Endodermal cell (in vitro differentiated cells): ENCODE data around the gene PKP2. TPM values are rescaled to one million over a fixed set of nuclear protein-coding genes. Genes with fewer than 3 reads are reported as not detected.
A peak's percentile ranks its signal among the peaks of the same experiment; 100 is the strongest.

Source experiments
- DNase-seq: peaks from one replicate; pipeline ENCODE4 v3.0.0-alpha.2; 2017
- H3K27ac ChIP-seq: 2 replicates; pipeline ENCODE4 v1.5.1; 2013; ENCODE audit warnings: mild to moderate bottlenecking, low read depth, low read length, moderate library complexity
- H3K27me3 ChIP-seq: 2 replicates; pipeline ENCODE4 v1.6.1; 2013; ENCODE audit warnings: mild to moderate bottlenecking, low read length, moderate library complexity; ENCODE audit not compliant: insufficient read depth, control insufficient read depth, poor library complexity, severe bottlenecking
- H3K36me3 ChIP-seq: 2 replicates; pipeline ENCODE4 v1.7.0; 2013; ENCODE audit warnings: mild to moderate bottlenecking, low read length, moderate library complexity; ENCODE audit not compliant: control insufficient read depth, insufficient read depth
- H3K4me1 ChIP-seq: one replicate; pipeline ENCODE4 v1.7.0; 2013; ENCODE audit warnings: low read length; ENCODE audit not compliant: control insufficient read depth, insufficient read depth
- H3K4me3 ChIP-seq: 2 replicates; pipeline ENCODE4 v1.5.1; 2013; ENCODE audit warnings: mild to moderate bottlenecking, low read length, moderate library complexity
- H3K9ac ChIP-seq: 2 replicates; pipeline ENCODE4 v1.6.1; 2013; ENCODE audit warnings: mild to moderate bottlenecking, low read length, moderate library complexity; ENCODE audit not compliant: poor library complexity, severe bottlenecking; ENCODE audit errors: extremely low read depth
- H3K9me3 ChIP-seq: 2 replicates; pipeline ENCODE4 v1.6.1; 2013; ENCODE audit warnings: mild to moderate bottlenecking, low read length, moderate library complexity; ENCODE audit not compliant: control insufficient read depth
- H3K27ac Mint-ChIP-seq: 2 replicates; pipeline ENCODE4 v1.8.0; 2020; ENCODE audit warnings: mixed read lengths
- H3K27me3 Mint-ChIP-seq: 2 replicates; pipeline ENCODE4 v1.8.0; 2021; ENCODE audit warnings: mild to moderate bottlenecking, mixed read lengths; ENCODE audit not compliant: insufficient read depth
- H3K36me3 Mint-ChIP-seq: 2 replicates; pipeline ENCODE4 v1.8.0; 2020; ENCODE audit warnings: low read depth, mixed read lengths
- H3K4me1 Mint-ChIP-seq: 2 replicates; pipeline ENCODE4 v1.8.0; 2020; ENCODE audit warnings: mixed read lengths
- H3K4me3 Mint-ChIP-seq: 2 replicates; pipeline ENCODE4 v1.8.0; 2020; ENCODE audit warnings: mild to moderate bottlenecking, moderate library complexity, mixed read lengths
- H3K9me3 Mint-ChIP-seq: 2 replicates; pipeline ENCODE4 v1.8.0; 2020; ENCODE audit warnings: mild to moderate bottlenecking, mixed read lengths
- CTCF ChIP-seq: fragments of 200-600 bp; sonication (generic); conservative IDR thresholded peaks from 2 replicates; pipeline ENCODE4 v1.5.0; 2021; ENCODE audit warnings: antibody characterized with exemption, mild to moderate bottlenecking
- WGBS, 2 experiments: methylation state at CpG; one replicate each; pipeline versions ENCODE4 v1.1.5 to v1.1.7; 2013; ENCODE audit warnings: missing lambda C conversion rate in 2 of 2, mixed read lengths in 1 of 2; ENCODE audit not compliant: insufficient coverage in 1 of 2, insufficient read length in 1 of 2; 5-methylcytosine and 5-hydroxymethylcytosine counted together
- total RNA-seq, 2 donors: library from RNA; stranded (reverse); fragmentation: NEBNext Ultra II Directional in 1 of 2; extraction: Animal tissue kit (Norgen Biotek cat#: 25700) in 1 of 2; gene quantifications; 2 replicates in 1 of 2; 3 replicates in 1 of 2; pipeline ENCODE4 v1.2.1, GENCODE V29; 2021

PKP2 gene
- total RNA-seq, 2 donors from 2014 or later: 62.5 to 124 TPM

DNA sequence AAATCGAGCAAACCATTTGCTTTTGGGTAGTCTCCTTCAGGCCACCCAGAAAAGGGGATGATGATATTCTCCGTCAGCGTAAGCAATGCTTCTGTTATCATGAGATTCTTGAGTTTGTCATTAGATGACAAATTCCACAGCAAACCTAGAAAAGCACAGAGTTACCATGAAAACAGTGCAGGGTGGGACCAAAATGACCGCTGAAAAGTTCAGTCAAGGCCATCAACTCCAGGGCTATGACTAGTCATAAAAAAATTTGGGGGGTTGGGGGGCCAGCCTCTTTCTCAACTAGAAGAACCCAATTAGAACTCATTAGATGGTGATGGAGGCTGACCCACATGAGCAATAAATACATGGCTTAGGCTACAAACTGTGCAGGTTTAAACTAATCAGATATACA, 55.5 kb downstream of the PKP2 start:
- no peak overlapping the region for H3K27ac Mint-ChIP-seq
- Histone ChIP-seq H3K4me3 (no peak overlapping the region), H3K36me3 (peaks cover 72% of the 10 kb centered on the region), H3K9ac (no peak overlapping the region), H3K9me3 (peaks cover 15% of the 10 kb centered on the region), H3K4me1 (peaks cover 10% of the 10 kb centered on the region), H3K27me3 (no peaks in the 10 kb centered on the region), H3K27ac (no peak overlapping the region)
- H3K27me3 Mint-ChIP-seq: no peaks in the 10 kb centered on the region
- WGBS, 2 experiments: 97% methylated on average over 4 of the region's 4 CpGs
- no peak for TF ChIP-seq CTCF
- H3K9me3 Mint-ChIP-seq: peaks cover 7% of the 10 kb centered on the region
- peaks cover 71% of the 10 kb centered on the region for H3K36me3 Mint-ChIP-seq
- H3K4me3 Mint-ChIP-seq: no peak overlapping the region
- no peak for DNase-seq
- H3K4me1 Mint-ChIP-seq: peaks cover 38% of the 10 kb centered on the region

DNA sequence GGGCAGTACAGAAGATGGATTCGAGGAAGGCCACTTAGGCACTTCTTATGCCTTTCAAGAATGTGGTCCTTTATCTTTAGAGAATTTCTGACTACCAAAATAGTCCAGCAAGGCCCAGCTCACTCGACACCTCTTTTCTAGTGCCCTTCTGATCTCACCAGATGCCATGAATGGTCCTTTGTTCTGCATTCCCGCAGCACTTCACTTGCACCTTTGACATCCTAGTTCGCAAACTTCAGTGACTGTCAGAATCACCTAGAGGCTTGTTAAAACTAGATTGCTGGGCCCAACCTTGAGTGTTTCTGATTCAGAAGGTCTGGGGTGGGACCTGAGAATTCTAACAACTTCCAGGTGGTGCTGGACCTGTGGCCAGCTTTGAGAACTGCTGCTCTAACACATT, 56.7 kb downstream of the PKP2 start:
- H3K9me3 Mint-ChIP-seq: peaks cover 7% of the 10 kb centered on the region
- 89 to 91% methylated on average over 4 of the region's 4 CpGs for WGBS, 2 experiments
- H3K27ac Mint-ChIP-seq: peak overlapping the region; percentile 23
- no peaks in the 10 kb centered on the region for H3K27me3 ChIP-seq
- no peaks in the 10 kb centered on the region for H3K27me3 Mint-ChIP-seq
- no peak overlapping the region for H3K4me3 Mint-ChIP-seq
- H3K36me3 ChIP-seq: peaks cover 70% of the 10 kb centered on the region
- no peak overlapping the region for H3K27ac ChIP-seq
- H3K36me3 Mint-ChIP-seq: peaks cover 72% of the 10 kb centered on the region
- peaks cover 15% of the 10 kb centered on the region for H3K9me3 ChIP-seq
- H3K4me1 Mint-ChIP-seq: peaks cover 43% of the 10 kb centered on the region
- no peak for DNase-seq
- no peak for TF ChIP-seq CTCF
- H3K4me3 ChIP-seq: no peak overlapping the region
- H3K4me1 ChIP-seq: peaks cover 9% of the 10 kb centered on the region
- no peak overlapping the region for H3K9ac ChIP-seq

DNA sequence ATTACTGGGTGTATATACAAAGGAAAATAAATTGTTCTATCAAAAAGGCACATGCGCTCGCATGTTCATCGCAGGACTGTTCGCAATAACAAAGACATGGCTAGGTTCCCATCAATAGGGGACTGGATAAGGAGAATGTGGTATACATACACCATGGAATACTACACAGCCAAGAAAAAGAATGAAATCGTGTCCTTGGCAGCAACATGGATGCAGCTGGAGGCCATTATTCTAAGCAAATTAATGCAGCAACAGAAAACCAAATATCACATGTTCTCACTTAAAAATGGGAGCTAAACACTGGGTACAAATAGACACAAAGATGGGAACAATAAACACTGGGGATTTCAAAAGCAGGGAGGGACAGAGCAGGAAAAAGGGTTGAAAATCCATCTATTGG, 58.6 kb downstream of the PKP2 start:
- DNase-seq: no peak
- no peaks in the 10 kb centered on the region for H3K27me3 Mint-ChIP-seq
- TF ChIP-seq CTCF: no peak
- peaks cover 74% of the 10 kb centered on the region for H3K36me3 Mint-ChIP-seq
- Histone ChIP-seq H3K4me3 (no peak overlapping the region), H3K27me3 (no peaks in the 10 kb centered on the region), H3K9ac (no peak overlapping the region), H3K27ac (no peak overlapping the region), H3K36me3 (peaks cover 84% of the 10 kb centered on the region), H3K9me3 (peaks cover 15% of the 10 kb centered on the region), H3K4me1 (no peaks in the 10 kb centered on the region)
- WGBS, 2 experiments: 95% methylated on average over 5 of the region's 5 CpGs; no CpG with 5 or more reads in 1 of the 2 experiments
- no peak overlapping the region for H3K4me3 Mint-ChIP-seq
- peaks cover 7% of the 10 kb centered on the region for H3K9me3 Mint-ChIP-seq
- H3K27ac Mint-ChIP-seq: no peak overlapping the region
- peaks cover 38% of the 10 kb centered on the region for H3K4me1 Mint-ChIP-seq
